ENCODE results near the gene SEMA3E. TPM values are rescaled to one million over a fixed set of nuclear protein-coding genes. Genes with fewer than 3 reads are reported as not detected.

Gene SEMA3E
- total RNA-seq, 1 experiment from 2014 or later = 3.6 TPM

GRCh38 chr7:83475420-83475819 lies 173.5 kb downstream of the SEMA3E start:
- no peaks in the 10 kb centered on the region for H3K9me3 ChIP-seq (ENCODE audit: low read length)
- ChIA-PET POLR2A (ENCODE audit: unreplicated experiment) (no interaction called here), CTCF (no interaction called here)
- TF ChIP-seq CTCF (conservative IDR thresholded peaks at IDR 0.05; ENCODE audit: low read depth, low read length) (peak; percentile 42), EZH2 (IDR thresholded peaks at IDR 0.05; ENCODE audit: low read length, unreplicated experiment) (no peak)
- no peak overlapping the region for H3K27ac ChIP-seq (ENCODE audit: low read length)
- ATAC-seq (no peak), DNase-seq (peak; percentile 21)
- no peaks in the 10 kb centered on the region for H3F3A ChIP-seq (ENCODE audit: low read length, unreplicated experiment)
- no peak overlapping the region for H3K4me3 ChIP-seq (ENCODE audit: low read length)
- no peaks in the 10 kb centered on the region for H3K36me3 ChIP-seq (ENCODE audit: low read depth, low read length)
- no peak overlapping the region for H2AFZ ChIP-seq (ENCODE audit: low read length)
- H3K9ac ChIP-seq (ENCODE audit: low read length) = no peak overlapping the region
- intact Hi-C loops (cut with micrococcal nuclease) = no loop called here
- no peaks in the 10 kb centered on the region for H3K4me1 ChIP-seq (ENCODE audit: insufficient read depth, low read length)
- no peaks in the 10 kb centered on the region for H3K27me3 ChIP-seq (ENCODE audit: low read length)
- no peaks in the 10 kb centered on the region for H3K9me2 ChIP-seq (replicated peaks; ENCODE audit: low read length)
- no peaks in the 10 kb centered on the region for H3K79me2 ChIP-seq (ENCODE audit: low read length)
- no TSS peak for BruUV-seq (replicated peaks)
- no peak overlapping the region for H3K4me2 ChIP-seq (ENCODE audit: low read length)
- no peaks in the 10 kb centered on the region for H4K20me1 ChIP-seq (ENCODE audit: low read length)

- intact Hi-C loops (cut with micrococcal nuclease) = no loop called here
- no peaks in the 10 kb centered on the region for H4K20me1 ChIP-seq (ENCODE audit: low read length)
- DNase-seq (no peak), ATAC-seq (no peak)
- no peak overlapping the region for H2AFZ ChIP-seq (ENCODE audit: low read length)
- CTCF ChIA-PET = no interaction called here
- no peak overlapping the region for H3K4me3 ChIP-seq (ENCODE audit: low read length)
- H3K4me1 ChIP-seq (ENCODE audit: insufficient read depth, low read length) = peaks cover 13% of the 10 kb centered on the region
- POLR2A ChIA-PET (ENCODE audit: unreplicated experiment) = no interaction called here
- H3K4me2 ChIP-seq (ENCODE audit: low read length) = no peak overlapping the region
- H3K27ac ChIP-seq (ENCODE audit: low read length) = no peak overlapping the region
- no peak overlapping the region for H3K9ac ChIP-seq (ENCODE audit: low read length)
- H3K27me3 ChIP-seq (ENCODE audit: low read length) = no peaks in the 10 kb centered on the region
- H3K9me3 ChIP-seq (ENCODE audit: low read length) = no peaks in the 10 kb centered on the region
- no peak for TF ChIP-seq EZH2phosphoT487 (IDR thresholded peaks at IDR 0.05; ENCODE audit: borderline replicate concordance, low read length)
- TF ChIP-seq EZH2 (IDR thresholded peaks at IDR 0.05; ENCODE audit: low read length, unreplicated experiment) = no peak
- TF ChIP-seq CTCF (conservative IDR thresholded peaks at IDR 0.05; ENCODE audit: low read depth, low read length) = no peak
- no peaks in the 10 kb centered on the region for H3F3A ChIP-seq (ENCODE audit: low read length, unreplicated experiment)
- no peaks in the 10 kb centered on the region for H3K79me2 ChIP-seq (ENCODE audit: low read length)
- no TSS peak for BruUV-seq (replicated peaks)
- H3K9me2 ChIP-seq (replicated peaks; ENCODE audit: low read length) = no peaks in the 10 kb centered on the region
- no peaks in the 10 kb centered on the region for H3K36me3 ChIP-seq (ENCODE audit: low read depth, low read length)
Observed at GRCh38 chr7:83472376-83472775, 176.6 kb downstream of the SEMA3E start.

DNA sequence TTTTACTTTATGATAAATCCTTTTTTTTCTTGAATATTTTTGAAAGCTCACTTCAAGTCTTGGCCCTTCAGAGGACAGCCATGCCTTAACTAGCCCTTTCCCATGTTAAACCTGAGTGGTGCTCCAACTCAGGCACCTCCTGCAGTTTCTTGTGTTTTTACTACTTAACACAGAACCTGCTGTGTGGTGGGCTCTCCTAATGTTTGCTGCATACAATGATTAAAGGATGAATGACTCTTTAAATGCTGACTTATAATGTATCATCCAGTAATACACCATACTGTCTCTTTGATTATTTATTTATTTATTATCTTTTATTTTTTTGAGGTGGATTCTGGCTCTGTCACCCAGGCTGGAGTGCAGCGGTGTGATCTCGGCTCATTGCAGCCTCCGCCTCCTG lies 179.4 kb downstream of the SEMA3E start:
- no peaks in the 10 kb centered on the region for H3K79me2 ChIP-seq (ENCODE audit: low read length)
- peak overlapping the region; percentile 30; the same call in 1 of the 2 replicates for H3K9ac ChIP-seq (ENCODE audit: low read length)
- DNase-seq (peak; percentile 29), ATAC-seq (peak; percentile 24)
- ChIA-PET POLR2A (ENCODE audit: unreplicated experiment) (no interaction called here), CTCF (interaction anchor here (0.7 kb wide), 1 partner anchor 202 kb away, joined by 3 read pairs; no protein-coding TSS in a partner anchor)
- H3K27ac ChIP-seq (ENCODE audit: low read length) = no peak overlapping the region; the same call in 1 of the 2 replicates
- no peaks in the 10 kb centered on the region for H3K9me3 ChIP-seq (ENCODE audit: low read length)
- H3F3A ChIP-seq (ENCODE audit: low read length, unreplicated experiment) = no peaks in the 10 kb centered on the region
- H4K20me1 ChIP-seq (ENCODE audit: low read length) = no peaks in the 10 kb centered on the region; the same call in 1 of the 2 replicates
- no peak for TF ChIP-seq CTCF (conservative IDR thresholded peaks at IDR 0.05; ENCODE audit: low read depth, low read length)
- no peak for TF ChIP-seq EZH2phosphoT487 (IDR thresholded peaks at IDR 0.05; ENCODE audit: borderline replicate concordance, low read length)
- TF ChIP-seq EZH2 (IDR thresholded peaks at IDR 0.05; ENCODE audit: low read length, unreplicated experiment) = no peak
- intact Hi-C loops (cut with micrococcal nuclease) = loop anchor here (2.0 to 5.0 kb wide), 5 partner anchors 43 to 207 kb away; partner anchors contain the start of gene SEMA3E
- BruUV-seq (replicated peaks) = no TSS peak
- H3K9me2 ChIP-seq (replicated peaks; ENCODE audit: low read length) = no peaks in the 10 kb centered on the region
- H3K4me1 ChIP-seq (ENCODE audit: insufficient read depth, low read length) = peaks cover 14% of the 10 kb centered on the region
- H3K4me2 ChIP-seq (ENCODE audit: low read length) = peak overlapping the region; percentile 76
- H2AFZ ChIP-seq (ENCODE audit: low read length) = no peak overlapping the region
- H3K27me3 ChIP-seq (ENCODE audit: low read length) = no peaks in the 10 kb centered on the region
- no peaks in the 10 kb centered on the region for H3K36me3 ChIP-seq (ENCODE audit: low read depth, low read length)
- peak overlapping the region; percentile 20; the same call in 1 of the 2 replicates for H3K4me3 ChIP-seq (ENCODE audit: low read length)

Measured in PC-3 (cell line).